ENCODE data around the gene RAB22A.
"Not testable (repeated sequence)": the region's sequence is repeated elsewhere in the genome, so short reads cannot be mapped to it uniquely, and the experiment has no call there.

The RAB22A gene

GRCh38 chr20:58389324-58389967 is 79.9 kb downstream of the RAB22A start:
- peak in 2 of 3 experiments; percentile 57 to 74 for DNase-seq

GRCh38 chr20:58389968-58390658 is 80.6 kb downstream of the RAB22A start:
- no peak for DNase-seq

- no peak for DNase-seq
Observed at GRCh38 chr20:58390659-58391035, 81.1 kb downstream of the RAB22A start.

DNA sequence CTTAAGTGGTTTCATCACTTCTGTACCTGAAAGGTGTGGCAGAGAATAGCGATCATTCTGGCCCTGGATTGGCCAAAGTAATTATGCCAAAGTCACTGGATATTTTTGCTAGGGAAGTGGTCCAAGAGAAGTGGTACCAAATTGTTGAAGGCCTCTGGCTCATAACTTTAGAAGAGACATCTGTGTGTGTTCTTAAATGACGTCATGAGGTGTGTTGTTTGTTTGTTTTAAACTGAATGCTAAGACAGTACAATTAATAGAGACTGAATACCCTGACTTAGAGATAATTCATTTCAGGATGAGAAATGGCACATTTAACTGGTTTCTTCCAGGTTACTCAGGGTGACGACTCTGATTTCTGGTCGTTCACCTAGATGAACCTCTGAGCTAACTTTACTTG is 82.8 kb downstream of the RAB22A start:
- no peak for DNase-seq

DNA sequence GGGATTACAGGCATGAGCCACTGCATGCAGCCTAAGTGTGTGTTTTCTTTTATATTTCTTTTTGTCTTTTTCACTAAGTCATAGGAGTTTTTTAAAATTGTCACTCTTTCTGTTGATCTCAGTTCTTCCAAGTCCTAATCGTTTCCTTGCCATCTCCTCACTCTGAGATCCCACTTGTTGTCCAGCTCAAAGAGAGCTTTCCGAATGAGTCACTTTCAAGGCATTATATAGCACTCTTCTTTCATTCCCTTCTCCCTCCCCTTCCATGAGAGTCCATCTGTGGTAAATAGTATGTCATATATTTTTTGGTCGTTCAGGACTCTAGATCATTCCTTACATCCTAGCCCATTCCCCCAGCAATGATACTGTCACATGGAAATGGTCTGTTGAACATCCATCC is 83.8 kb downstream of the RAB22A start:
- DNase-seq: no peak

DNA sequence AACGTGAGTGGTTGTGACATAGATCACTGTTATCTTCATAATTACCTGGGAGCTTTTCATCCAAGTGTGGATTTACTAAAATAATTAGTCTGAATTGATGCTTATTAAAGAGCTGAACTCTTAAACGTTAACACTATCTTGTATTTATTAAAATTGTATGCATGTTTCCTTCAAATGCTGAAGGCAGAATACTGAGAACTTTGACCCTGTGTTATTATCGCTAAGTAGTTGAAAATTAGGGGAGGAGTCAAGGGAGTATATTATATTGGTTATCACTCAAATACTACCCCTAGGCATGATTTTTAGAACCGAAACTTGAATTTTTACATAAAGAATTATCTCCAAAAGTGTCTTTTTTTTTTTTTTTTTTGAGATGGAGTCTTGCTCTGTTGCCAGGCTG is 85.3 kb downstream of the RAB22A start:
- no peak for DNase-seq

- no peak for DNase-seq
Observed at GRCh38 chr20:58395604-58396003, 86.1 kb downstream of the RAB22A start.

GRCh38 chr20:58397429-58397828 is 87.9 kb downstream of the RAB22A start:
- no peak for DNase-seq

DNA sequence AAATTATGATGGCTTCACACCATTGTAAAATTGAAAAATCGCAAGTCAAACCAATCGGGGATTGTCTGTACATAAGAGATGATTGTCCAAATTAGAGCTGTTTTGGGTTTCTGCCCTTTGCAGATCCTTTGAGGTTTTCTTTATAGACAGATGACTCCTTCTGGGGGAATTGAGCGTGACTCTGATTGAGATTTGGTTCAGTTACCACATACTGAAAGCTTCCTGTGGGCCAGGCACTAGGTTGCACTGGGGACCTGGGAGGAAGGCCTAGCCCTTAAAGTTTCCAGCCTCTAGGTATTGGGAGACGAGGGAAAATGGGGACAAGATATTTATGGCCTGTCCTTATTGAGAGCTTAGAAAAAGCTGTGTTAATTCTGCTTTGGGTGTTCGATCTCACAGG is 88.7 kb downstream of the RAB22A start:
- no peak for DNase-seq

DNA sequence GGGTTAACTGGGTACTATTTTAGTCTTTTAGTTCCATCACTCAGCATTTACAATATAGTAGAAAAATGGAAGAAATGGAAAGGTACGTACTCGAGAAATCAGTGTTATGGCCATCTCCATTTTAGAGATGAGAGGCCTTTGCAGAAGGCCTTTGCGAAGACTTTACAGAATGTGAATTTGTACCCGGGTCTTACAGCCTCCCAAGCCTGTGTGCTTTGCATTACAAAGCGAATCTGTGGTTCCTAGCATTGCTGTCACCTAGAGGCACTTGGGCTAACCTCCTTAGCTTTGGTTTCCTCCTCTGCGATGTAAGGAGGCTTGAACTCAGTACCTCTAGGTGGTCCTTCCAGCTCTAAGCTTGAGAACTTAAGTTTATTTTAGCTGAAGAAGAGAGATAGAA is 90.4 kb downstream of the RAB22A start:
- DNase-seq: no peak

GRCh38 chr20:58401162-58401561 is 91.6 kb downstream of the RAB22A start:
- no peak for DNase-seq

GRCh38 chr20:58402305-58402704 is 92.8 kb downstream of the RAB22A start:
- no peak for DNase-seq

DNA sequence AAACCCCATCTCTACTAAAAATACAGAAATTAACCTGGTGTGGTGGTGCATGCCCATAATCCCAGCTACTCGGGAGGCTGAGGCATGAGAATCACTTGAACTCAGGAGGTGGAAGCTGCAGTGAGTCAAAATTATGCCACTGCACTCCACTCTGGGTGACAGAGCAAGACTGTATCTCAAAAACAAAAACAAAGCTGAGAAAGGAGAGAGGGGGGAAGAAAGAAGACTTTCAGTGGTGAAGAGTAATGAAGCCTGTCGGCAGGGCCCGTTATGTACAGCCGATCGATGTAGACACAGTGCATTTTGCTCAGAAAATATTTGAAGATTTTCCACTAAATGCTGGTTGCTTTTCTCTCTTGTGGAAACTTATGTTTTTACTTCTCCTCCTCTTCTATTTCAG is 93.3 kb downstream of the RAB22A start:
- no peak for DNase-seq

GRCh38 chr20:58403272-58403671 is 93.8 kb downstream of the RAB22A start:
- no peak for DNase-seq

- no peak for DNase-seq
Observed at GRCh38 chr20:58405504-58406291, 96.2 kb downstream of the RAB22A start.

DNA sequence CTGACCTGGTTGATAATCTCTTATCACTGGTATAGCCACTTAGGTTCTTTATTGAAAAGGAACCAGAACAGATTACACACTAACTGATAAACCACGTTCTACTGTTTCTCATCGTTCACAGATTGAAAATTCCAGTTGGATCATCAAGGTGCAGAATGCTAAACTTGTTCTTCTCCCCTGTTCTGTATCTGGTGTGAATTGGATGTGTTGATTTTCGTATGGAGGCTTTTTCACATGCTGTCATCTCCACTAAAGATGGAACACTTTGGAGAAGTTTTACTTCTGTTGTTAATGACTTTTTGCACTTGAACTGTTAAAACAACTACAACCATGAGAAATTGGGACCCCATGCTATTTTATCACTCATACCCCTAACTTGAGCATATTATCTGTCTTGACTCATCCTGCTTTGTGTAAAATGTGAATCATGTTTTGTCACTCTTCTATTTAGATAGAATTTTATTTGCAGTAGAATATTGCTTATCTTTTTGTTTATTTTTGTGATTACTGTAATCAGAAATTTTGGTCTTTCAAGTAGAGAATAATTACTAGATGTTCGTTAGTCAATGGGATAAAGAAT is 97.0 kb downstream of the RAB22A start:
- no peak for DNase-seq

DNA sequence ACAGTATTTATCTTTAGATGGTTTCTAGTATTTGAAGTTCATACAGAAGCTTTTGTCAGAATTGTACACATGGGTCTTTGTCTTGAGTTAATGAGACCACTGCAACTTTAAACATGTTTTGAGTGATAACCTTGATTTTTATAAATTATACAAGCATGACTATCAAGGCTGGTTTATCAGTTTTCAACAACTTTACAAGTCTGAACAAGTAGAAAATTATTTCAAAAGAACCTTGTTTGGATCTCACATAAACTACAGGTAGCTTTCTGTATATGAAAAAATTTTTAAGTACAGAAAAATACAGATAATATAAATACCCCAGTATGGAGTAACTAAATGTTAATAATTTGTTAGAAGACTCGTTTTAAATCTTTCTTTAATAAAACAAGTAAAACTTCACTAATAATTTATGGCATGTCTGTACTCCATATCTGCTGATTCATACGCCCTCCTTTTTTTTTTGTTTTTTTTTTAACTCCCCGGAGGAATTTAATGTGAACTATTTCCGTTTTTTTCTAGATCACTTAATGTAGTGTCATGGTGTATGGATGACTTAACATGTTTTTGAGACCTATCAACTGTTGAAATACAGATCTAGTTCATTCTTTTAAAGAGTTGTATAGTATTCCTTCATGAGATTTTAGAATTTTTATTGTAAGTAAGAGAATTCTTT is 97.8 kb downstream of the RAB22A start:
- DNase-seq: no peak

DNA sequence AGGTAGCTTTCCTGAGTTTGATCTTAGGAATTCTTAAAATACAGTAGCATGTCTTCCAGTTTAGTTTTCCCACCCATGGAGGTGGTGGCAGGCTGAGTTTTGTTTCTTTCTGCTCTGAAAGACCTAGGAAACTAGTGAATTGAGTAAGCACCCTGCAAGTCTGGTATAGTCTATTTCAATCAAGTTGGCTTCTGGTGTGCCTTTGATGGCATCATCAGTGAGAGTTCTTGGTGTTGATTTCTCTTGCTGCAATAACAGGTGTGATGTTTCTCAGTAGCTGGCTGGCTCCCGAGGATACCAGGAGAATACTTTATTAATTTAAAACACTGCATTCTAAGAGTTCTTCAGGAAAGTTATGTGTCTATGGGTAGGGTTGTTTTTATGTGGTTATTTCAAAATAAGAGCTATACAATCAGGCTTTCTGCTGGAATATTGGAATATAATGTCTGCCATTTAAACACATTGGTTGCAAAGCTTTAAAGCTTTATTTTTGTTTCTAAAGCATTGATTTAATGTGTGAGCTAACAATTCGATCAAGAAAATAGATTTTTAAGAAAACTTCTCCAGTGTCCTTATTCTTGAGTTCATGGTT is 98.5 kb downstream of the RAB22A start:
- no peak for DNase-seq

DNA sequence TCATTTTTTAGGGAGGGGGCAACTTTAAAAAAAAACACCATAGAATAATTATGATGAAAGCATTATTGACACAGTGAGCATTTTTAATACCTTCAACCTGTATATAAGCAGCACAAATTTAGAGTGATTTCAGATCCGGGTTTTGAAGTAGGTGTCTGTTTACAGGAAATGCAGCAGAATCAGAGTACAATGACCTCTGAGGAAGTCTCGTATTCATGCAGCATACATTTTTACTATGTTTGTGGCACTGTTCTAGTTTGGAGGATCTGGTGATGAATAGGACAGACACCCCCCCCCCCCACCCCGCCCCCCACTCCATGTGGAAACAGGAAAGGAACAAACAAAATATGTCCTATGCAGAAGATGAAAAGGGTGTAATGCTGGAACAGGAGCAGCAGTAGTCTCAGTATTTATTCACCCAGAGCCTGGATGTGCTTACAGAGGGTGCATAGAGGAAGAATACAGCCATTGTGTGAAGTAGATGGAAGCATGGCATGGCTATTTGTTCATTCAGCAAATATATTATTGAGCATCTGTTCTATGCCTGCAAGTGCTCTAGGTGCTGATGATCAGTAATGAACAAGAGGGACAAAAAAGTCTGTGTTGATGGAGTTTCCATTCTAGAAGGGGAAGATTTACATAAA is 99.2 kb downstream of the RAB22A start:
- no peak for DNase-seq

DNA sequence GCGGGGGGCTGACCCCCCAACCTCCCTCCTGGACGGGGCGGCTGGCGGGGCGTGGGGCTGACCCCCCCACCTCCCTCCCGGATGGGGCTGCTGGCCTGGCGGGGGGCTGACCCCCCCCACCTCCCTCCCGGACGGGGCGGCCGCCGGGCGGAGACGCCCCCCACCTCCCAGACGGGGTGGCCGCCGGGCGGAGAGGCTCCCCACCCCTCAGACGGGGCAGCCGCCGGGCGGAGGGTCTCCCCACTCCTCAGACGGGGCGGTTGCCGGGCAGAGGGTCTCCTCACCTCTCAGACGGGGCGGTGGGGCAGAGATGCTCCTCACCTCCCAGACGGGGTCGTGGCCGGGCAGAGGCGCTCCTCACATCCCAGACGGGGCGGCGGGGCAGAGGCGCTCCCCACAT is 104.7 kb downstream of the RAB22A start:
- not testable (repeated sequence) for DNase-seq

- DNase-seq: not testable (repeated sequence)
Observed at GRCh38 chr20:58414786-58415185, 105.3 kb downstream of the RAB22A start.

- no peak for DNase-seq
Observed at GRCh38 chr20:58416057-58416456, 106.5 kb downstream of the RAB22A start.

Measured in NCI-H1417 (cell line).